ENCODE measurements around the gene S100A14. TPM values are rescaled to one million over a fixed set of nuclear protein-coding genes. Genes with fewer than 3 reads are reported as not detected.

S100A14 gene
- total RNA-seq, 1 experiment from 2014 or later = 0.63 TPM

- no peaks in the 10 kb centered on the region for H3K79me1 ChIP-seq (ENCODE audit: insufficient read depth, low read depth, low read length, poor library complexity, severe bottlenecking)
Measured at GRCh38 chr1:153602749-153603148, 13.4 kb downstream of the S100A14 start.

More at GRCh38 chr1:153602749-153603148, 13.4 kb downstream of the S100A14 start:
- no peak for TF ChIP-seq CTCF (conservative IDR thresholded peaks at IDR 0.05)
- H3K23me2 ChIP-seq (ENCODE audit: insufficient read length, low read depth, low read length, poor library complexity, severe bottlenecking) = no peaks in the 10 kb centered on the region
- H3K4me3 Mint-ChIP-seq = no peak overlapping the region
- no peak overlapping the region for H2BK120ac ChIP-seq (ENCODE audit: low read depth, low read length, poor library complexity, severe bottlenecking)
- H3K23ac ChIP-seq (ENCODE audit: insufficient read length, low read depth, low read length) = no peak overlapping the region
- no peak overlapping the region for H4K5ac ChIP-seq (ENCODE audit: insufficient read length, low read depth, low read length)
- no peak overlapping the region for H4K8ac ChIP-seq (replicated peaks; ENCODE audit: insufficient read length, low read depth, low read length)
- peaks cover 0 to 6% (median 4%) of the 10 kb centered on the region in 3 experiments; a peak in 3 of 7 replicates for H3K36me3 Mint-ChIP-seq (ENCODE audit: insufficient read depth in 1 of 3, low read depth in 3 of 3)
- peaks cover 23 to 24% of the 10 kb centered on the region in 2 experiments for H3K4me1 Mint-ChIP-seq
- no peak overlapping the region for H2BK5ac ChIP-seq (ENCODE audit: insufficient read length, low read length)
- no peak overlapping the region for H3K4ac ChIP-seq (ENCODE audit: low read depth, low read length)
- H4K20me1 ChIP-seq (ENCODE audit: control insufficient read depth, insufficient read depth, insufficient read length) = no peaks in the 10 kb centered on the region
- no peak overlapping the region for H4K91ac ChIP-seq (ENCODE audit: insufficient read length, low read depth, low read length)
- no peak overlapping the region for H3K9ac ChIP-seq (ENCODE audit: extremely low read depth, insufficient read length, low read length)
- no peak overlapping the region for H2AK5ac ChIP-seq (ENCODE audit: insufficient read length, low read length)
- no peak overlapping the region for H3K18ac ChIP-seq (ENCODE audit: insufficient read length, low read depth, low read length)
- H2BK15ac ChIP-seq (ENCODE audit: low read depth, low read length) = no peak overlapping the region
- no peak overlapping the region for H3K14ac ChIP-seq (ENCODE audit: insufficient read depth, low read length)
- H3K27ac ChIP-seq (ENCODE audit: insufficient read length, low read depth, low read length) = no peak overlapping the region
- H3K9me3 ChIP-seq (ENCODE audit: control insufficient read depth, low read depth, low read length) = no peaks in the 10 kb centered on the region
- peaks cover 7% of the 10 kb centered on the region; the same call in 1 of the 2 replicates for H3K4me1 ChIP-seq (ENCODE audit: insufficient read depth, low read length)
- H2BK20ac ChIP-seq (ENCODE audit: low read depth, low read length, poor library complexity, severe bottlenecking) = no peak overlapping the region
- no peaks in the 10 kb centered on the region for H3K9me3 Mint-ChIP-seq
- no peak overlapping the region for H3T11ph ChIP-seq (ENCODE audit: low read length)
- no CpG with 5 or more reads among the region's 6 CpGs for WGBS (ENCODE audit: extremely low coverage, insufficient read length, low lambda C conversion rate)
- no peaks in the 10 kb centered on the region; the same call in none of the 2 replicates for H3K27me3 Mint-ChIP-seq (ENCODE audit: low read depth)
- no peaks in the 10 kb centered on the region for H3K27me3 ChIP-seq (ENCODE audit: insufficient read depth, low read length)
- no peaks in the 10 kb centered on the region for H3K79me2 ChIP-seq (ENCODE audit: insufficient read depth, low read length)
- H2AFZ ChIP-seq (ENCODE audit: low read length) = no peak overlapping the region
- H3K27ac Mint-ChIP-seq = no peak overlapping the region
- DNase-seq = no peak
- H3K4me2 ChIP-seq (ENCODE audit: insufficient read depth, insufficient read length, low read length) = no peak overlapping the region
- H3K56ac ChIP-seq (ENCODE audit: insufficient read length, low read depth, low read length) = no peak overlapping the region
- H2BK12ac ChIP-seq (ENCODE audit: insufficient read length, low read depth, low read length) = no peak overlapping the region
